Ishikawa (cell line): ENCODE results near the gene RABGEF1.

ENCODE experiments used
- EGR1 ChIP-seq: IDR thresholded peaks from 2 replicates; pipeline ENCODE4 v1.6.1; 2012
- EP300 ChIP-seq: IDR thresholded peaks from 2 replicates; pipeline ENCODE4 v1.6.1; 2012; ENCODE audit warnings: borderline replicate concordance
- FOXM1 ChIP-seq: IDR thresholded peaks from 2 replicates; pipeline ENCODE4 v1.6.1; 2012; ENCODE audit warnings: low read depth, borderline replicate concordance
- MAX ChIP-seq: IDR thresholded peaks from 2 replicates; pipeline ENCODE4 v1.6.1; 2012
- RAD21 ChIP-seq: IDR thresholded peaks from 2 replicates; pipeline ENCODE4 v1.6.1; 2012; ENCODE audit warnings: low read depth
- REST ChIP-seq: IDR thresholded peaks from 2 replicates; pipeline ENCODE4 v1.6.1; 2012; ENCODE audit warnings: low read depth, mild to moderate bottlenecking
- TEAD4 ChIP-seq: IDR thresholded peaks from 2 replicates; pipeline ENCODE4 v1.6.1; 2012
- YY1 ChIP-seq: IDR thresholded peaks from 2 replicates; pipeline ENCODE4 v1.6.1; 2012; ENCODE audit warnings: low read depth

- TF ChIP-seq YY1 (no peak), FOXM1 (no peak), EP300 (no peak), RAD21 (no peak), REST (no peak), TEAD4 (no peak), MAX (no peak), EGR1 (no peak)
Observed at GRCh38 chr7:66839814-66840213, 99.3 kb downstream of the RABGEF1 start.
